Suprapubic skin (tissue), 4 donors: ENCODE results near the gene MYO16.

Source experiments
- EP300 ChIP-seq: sonication (generic); formaldehyde crosslinking; IDR thresholded peaks from one replicate; pipeline ENCODE4 v1.6.1; 2017; ENCODE audit warnings: antibody characterized with exemption
- POLR2A ChIP-seq, 2 donors: fragments of 450-650 bp; IDR thresholded peaks; one replicate each; pipeline ENCODE4 v1.6.1; 2017; ENCODE audit warnings: antibody characterized with exemption in 2 of 2, mild to moderate bottlenecking in 2 of 2, moderate library complexity in 2 of 2
- POLR2AphosphoS5 ChIP-seq, 3 donors: sonication (generic); formaldehyde crosslinking; IDR thresholded peaks; one replicate each; pipeline ENCODE4 v1.6.1; 2017; ENCODE audit warnings: antibody characterized with exemption in 3 of 3
- TF ChIP-seq, protein P1 (sequence below), 2 donors: fragments of 200-600 bp in 1 of 2; fragments of 450-650 bp in 1 of 2; sonication (generic) in 1 of 2; IDR thresholded peaks; one replicate each; pipeline ENCODE4 v1.5.1; 2016 to 2019; ENCODE audit warnings: antibody characterized with exemption in 2 of 2, mild to moderate bottlenecking in 1 of 2, moderate library complexity in 1 of 2

DNA sequence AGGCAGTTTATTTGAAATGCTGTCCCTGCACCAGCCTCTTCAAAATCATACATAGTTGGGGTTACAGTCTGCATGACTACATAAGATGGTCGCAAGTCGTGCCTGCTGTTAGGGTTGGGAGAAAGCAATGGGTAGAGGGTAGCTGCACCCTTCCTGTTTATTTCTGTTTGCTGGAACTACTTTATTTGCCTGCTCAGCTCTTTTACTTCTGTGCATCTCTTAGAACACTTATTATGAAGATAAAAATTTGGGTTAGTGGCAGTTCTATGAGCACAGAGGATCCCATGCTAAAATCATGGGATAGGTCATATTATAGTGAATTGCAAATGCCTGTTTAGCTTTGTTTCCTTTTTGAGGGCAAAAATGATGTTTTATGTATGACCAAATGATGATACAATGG lies 160.1 kb downstream of the MYO16 start:
- TF ChIP-seq, protein P1, sequence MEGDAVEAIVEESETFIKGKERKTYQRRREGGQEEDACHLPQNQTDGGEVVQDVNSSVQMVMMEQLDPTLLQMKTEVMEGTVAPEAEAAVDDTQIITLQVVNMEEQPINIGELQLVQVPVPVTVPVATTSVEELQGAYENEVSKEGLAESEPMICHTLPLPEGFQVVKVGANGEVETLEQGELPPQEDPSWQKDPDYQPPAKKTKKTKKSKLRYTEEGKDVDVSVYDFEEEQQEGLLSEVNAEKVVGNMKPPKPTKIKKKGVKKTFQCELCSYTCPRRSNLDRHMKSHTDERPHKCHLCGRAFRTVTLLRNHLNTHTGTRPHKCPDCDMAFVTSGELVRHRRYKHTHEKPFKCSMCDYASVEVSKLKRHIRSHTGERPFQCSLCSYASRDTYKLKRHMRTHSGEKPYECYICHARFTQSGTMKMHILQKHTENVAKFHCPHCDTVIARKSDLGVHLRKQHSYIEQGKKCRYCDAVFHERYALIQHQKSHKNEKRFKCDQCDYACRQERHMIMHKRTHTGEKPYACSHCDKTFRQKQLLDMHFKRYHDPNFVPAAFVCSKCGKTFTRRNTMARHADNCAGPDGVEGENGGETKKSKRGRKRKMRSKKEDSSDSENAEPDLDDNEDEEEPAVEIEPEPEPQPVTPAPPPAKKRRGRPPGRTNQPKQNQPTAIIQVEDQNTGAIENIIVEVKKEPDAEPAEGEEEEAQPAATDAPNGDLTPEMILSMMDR (IDR thresholded peaks at IDR 0.05) = no peak
- TF ChIP-seq EP300 (no peak), POLR2A (IDR thresholded peaks at IDR 0.05) (no peak), POLR2AphosphoS5 (IDR thresholded peaks at IDR 0.05) (no peak)
